ENCODE measurements around the gene FGFBP3.

The FGFBP3 gene

DNA sequence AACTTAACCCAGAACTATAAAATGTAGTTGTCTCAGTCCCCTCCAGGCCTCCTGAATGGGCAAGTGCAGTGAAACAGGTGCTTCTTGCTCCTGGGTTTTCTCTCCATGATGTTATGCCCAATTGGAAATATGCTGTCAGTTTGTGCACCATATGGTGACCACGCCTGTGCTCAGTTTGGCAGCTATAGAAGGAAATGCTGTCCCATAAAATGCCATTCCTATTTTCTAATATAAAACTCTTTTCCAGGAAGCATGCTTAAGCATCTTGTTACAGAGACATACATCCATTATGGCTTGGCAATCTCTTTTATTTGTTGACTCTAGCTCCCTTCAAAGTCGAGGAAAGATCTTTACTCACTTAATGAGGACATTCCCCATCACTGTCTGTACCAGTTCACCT, 45.2 kb downstream of the FGFBP3 start:
- H3K4me3 ChIP-seq (ENCODE audit: low read depth, low read length), result no peak overlapping the region

- no peak overlapping the region for H3K4me3 ChIP-seq (ENCODE audit: low read depth, low read length)
Measured at GRCh38 chr10:91860885-91861284, 48.4 kb downstream of the FGFBP3 start.

DNA sequence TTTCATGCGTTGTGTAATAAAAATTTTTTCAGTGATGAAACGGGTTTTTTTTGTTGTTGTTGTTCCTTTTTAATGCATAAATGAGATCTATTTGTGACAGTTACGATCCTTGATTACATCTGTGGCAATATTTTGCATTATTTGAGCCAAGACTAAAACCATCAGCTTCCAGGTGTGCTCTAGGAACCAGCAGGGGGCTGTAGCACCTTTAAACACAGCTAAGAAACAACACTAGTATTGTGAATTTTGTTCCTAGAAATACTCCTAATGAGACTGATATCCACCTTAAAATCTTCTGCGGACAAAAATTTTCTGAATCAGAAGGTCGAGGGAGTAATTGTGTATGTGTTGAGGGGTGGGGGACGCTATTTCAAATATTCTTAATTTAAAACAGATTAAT, 52.6 kb downstream of the FGFBP3 start:
- no peak overlapping the region for H3K4me3 ChIP-seq (ENCODE audit: low read depth, low read length)

Data from iPS-11a (cell line).